KOPT-K1 (cell line): ENCODE data around the gene ZNF653.

Source experiments
- H3K27ac ChIP-seq: fragments of 200-600 bp; sonication (generic); 2 replicates; pipeline ENCODE4 v1.5.1; 2016; ENCODE audit warnings: antibody characterized with exemption, mild to moderate bottlenecking, low read depth, low read length; ENCODE audit not compliant: poor library complexity, severe bottlenecking
- H3K36me3 ChIP-seq: fragments of 200-600 bp; sonication (generic); 2 replicates; pipeline ENCODE4 v1.5.1; 2017; ENCODE audit warnings: antibody characterized with exemption, mild to moderate bottlenecking, low read length, moderate library complexity; ENCODE audit not compliant: insufficient read depth
- H3K9me3 ChIP-seq: fragments of 200-600 bp; sonication (generic); 2 replicates; pipeline ENCODE4 v1.5.1; 2017; ENCODE audit warnings: antibody characterized with exemption, low read length, mild to moderate bottlenecking; ENCODE audit not compliant: insufficient read depth, poor library complexity, severe bottlenecking

The ZNF653 gene

DNA sequence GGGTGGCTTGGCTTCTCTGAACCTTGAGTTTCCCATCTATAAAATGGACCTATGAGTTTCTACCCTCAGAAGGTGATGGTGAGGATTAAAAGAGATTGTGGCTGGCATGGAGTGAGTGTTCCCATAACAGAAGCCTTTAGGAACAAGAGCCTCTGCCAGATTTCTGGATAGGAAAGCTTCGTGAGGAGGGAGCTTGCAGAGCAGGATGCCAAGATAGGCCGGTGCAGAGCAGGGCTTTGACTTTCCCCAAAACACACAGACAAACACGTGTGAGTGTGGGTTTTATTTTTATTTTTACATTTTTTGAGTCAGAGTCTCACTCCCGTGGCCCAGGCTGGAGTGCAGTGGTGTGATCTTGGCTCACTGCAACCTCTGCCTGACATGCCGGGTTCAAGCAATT is 29.3 kb upstream of the ZNF653 start:
- Histone ChIP-seq H3K9me3 (no peaks in the 10 kb centered on the region), H3K36me3 (no peaks in the 10 kb centered on the region), H3K27ac (no peak overlapping the region)

- Histone ChIP-seq H3K9me3 (no peaks in the 10 kb centered on the region), H3K36me3 (no peaks in the 10 kb centered on the region), H3K27ac (no peak overlapping the region)
Observed at GRCh38 chr19:11534538-11534937, 28.9 kb upstream of the ZNF653 start.

- H3K27ac ChIP-seq: no peak overlapping the region
- no peaks in the 10 kb centered on the region for H3K36me3 ChIP-seq
- no peaks in the 10 kb centered on the region for H3K9me3 ChIP-seq
Observed at GRCh38 chr19:11530432-11530831, 24.8 kb upstream of the ZNF653 start.

DNA sequence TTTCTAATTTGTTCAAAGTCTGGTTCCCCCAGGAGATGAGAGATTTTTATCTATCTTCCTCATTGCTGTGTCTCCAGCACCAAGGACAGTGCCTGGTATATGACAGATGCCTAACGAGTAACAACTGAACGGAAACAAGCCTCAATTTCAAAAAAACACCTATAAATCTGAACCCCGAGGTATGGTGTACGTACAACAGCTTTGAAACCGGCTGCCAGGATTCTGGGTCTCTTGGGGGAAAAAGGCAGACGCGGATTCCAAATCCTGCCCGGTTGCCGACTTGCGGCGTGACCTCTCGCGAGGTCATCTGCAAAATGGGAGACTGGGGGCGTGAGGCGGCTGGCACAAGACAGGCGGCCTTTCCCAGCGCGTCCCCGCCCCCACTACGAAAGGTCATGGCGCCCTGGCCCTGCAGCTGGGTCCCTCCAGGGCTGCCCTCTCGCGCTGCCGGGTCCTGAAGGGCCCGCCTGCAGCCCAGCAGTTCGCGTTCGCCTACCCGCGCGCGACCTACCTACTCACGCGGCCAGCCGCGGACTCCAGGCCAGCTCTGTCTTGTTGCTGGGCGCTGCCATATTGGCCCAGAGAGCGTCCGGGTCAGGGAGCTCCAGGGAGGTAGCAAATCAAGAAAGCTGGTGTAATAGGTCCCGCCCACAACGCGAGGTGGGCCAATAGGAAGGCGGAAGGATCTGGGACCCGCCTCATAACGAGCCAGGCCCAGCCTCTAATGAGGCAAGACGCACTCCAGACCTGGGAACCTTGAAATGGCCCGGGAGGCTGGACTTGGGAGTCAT is 23.1 kb upstream of the ZNF653 start, which contains the start of gene ECSIT:
Gene ECSIT, minus strand, starts transcription at position 584 of the 791 bp plus-strand sequence. CDS start 9,964 bp downstream, outside the sequence.
- H3K36me3 ChIP-seq: no peaks in the 10 kb centered on the region
- peak within 1 kb of the TSS; percentile 67 for H3K27ac ChIP-seq
- no peaks in the 10 kb centered on the region for H3K9me3 ChIP-seq

GRCh38 chr19:11519138-11519537 is 13.5 kb upstream of the ZNF653 start:
- Histone ChIP-seq H3K27ac (no peak overlapping the region), H3K36me3 (peaks cover 6% of the 10 kb centered on the region; the same call in 1 of the 2 replicates), H3K9me3 (no peaks in the 10 kb centered on the region)

GRCh38 chr19:11513946-11514345 is 8.3 kb upstream of the ZNF653 start:
- no peak overlapping the region for H3K27ac ChIP-seq
- no peaks in the 10 kb centered on the region for H3K9me3 ChIP-seq
- peaks cover 23% of the 10 kb centered on the region for H3K36me3 ChIP-seq

DNA sequence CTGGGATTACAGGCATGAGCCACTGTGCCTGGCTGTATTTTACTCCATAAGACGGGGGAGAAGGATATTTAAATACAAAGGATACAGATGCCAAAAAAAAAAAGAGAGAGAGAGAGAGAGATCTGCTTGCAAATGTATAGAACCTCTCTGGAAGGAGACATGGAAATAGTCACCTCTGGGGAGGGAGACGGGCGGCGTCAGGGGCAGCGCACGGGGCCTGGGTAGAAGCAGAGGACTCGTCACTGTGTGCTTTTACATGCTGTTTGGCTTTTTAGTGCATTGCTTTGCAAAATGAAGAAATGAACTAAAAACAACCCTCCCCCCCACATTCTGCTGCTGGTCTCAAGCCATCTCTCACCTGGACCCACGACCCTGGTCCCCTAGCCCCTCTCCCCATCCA is 4.8 kb upstream of the ZNF653 start:
- no peaks in the 10 kb centered on the region for H3K9me3 ChIP-seq
- H3K27ac ChIP-seq: no peak overlapping the region
- H3K36me3 ChIP-seq: peaks cover 18% of the 10 kb centered on the region

- Histone ChIP-seq H3K27ac (peak overlapping the region; percentile 82), H3K9me3 (no peaks in the 10 kb centered on the region), H3K36me3 (peaks cover 11% of the 10 kb centered on the region)
Observed at GRCh38 chr19:11507370-11508078, 1.9 kb upstream of the ZNF653 start.

DNA sequence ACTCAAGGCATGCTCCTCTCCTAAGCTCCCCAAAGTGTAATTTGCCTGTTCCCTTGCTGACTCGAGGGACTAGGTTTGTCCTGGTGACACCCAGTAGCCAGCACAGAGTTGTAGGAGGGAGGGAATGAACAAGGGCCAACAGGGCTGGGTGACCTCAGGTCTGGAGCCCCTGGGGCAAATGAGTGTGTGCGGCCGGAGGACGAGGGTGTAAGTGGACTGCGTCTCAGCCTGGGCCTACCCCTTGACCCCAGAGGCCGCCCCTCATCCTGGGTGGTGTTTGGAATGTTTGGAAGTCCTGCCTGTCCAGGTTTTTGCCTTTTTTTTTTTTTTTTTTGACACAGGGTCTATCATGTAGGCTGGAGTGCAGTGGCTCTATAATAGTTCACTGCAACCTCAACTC is 1.3 kb upstream of the ZNF653 start:
- H3K27ac ChIP-seq: peak overlapping the region; percentile 82
- peaks cover 6% of the 10 kb centered on the region for H3K36me3 ChIP-seq
- no peaks in the 10 kb centered on the region for H3K9me3 ChIP-seq

DNA sequence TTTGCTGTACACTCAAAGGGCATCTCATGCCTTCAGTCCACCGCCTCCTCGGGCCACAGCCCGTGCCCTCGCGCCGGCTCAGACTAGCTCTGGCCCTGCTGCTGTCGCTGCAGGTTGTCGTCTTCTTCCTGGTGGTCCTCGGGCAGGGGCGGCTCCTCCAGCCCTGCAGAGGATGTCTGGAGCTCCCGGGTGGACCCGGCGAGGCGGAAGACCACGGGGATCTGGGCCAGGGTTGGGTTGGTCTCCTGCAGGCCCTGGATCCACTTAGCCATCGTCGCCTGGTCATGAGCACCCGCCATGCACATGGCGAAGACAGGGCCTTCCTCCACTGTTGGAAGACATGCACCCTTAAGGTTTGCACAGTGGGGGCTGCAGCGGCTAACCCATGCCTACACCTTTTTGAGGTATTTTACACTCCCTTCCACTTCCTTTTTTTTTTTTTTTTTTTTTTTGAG is 489 bp upstream of the ZNF653 start:
- Histone ChIP-seq H3K9me3 (no peaks in the 10 kb centered on the region), H3K27ac (peak overlapping the region; percentile 82), H3K36me3 (peaks cover 3% of the 10 kb centered on the region)

DNA sequence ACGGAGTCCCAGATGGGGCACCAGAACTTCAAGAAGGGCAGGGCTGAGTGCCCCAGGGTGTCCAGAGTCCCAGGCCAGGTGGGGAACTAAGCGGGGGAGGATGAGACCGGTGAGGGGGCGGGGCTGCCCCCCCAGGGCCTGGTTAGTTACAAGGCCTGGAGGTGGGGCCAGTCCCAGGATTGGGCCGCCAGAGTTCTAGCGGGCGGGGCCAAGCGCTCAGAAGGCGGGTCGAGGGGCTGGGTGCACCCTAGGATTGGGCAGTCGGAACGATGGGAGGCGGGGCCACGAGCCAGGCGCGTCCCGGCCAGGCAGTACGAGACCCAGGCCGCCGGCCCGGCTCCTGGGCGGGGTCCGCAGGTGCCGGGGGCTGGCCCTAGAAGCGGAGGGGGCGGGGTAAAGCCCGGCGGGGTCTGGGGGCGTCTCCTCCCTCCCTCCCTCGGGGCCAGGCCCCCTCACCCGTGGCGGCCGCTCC is 571 bp downstream of the ZNF653 start:
- Histone ChIP-seq H3K36me3 (no peaks in the 10 kb centered on the region), H3K27ac (peak overlapping the region; percentile 82), H3K9me3 (no peaks in the 10 kb centered on the region)

DNA sequence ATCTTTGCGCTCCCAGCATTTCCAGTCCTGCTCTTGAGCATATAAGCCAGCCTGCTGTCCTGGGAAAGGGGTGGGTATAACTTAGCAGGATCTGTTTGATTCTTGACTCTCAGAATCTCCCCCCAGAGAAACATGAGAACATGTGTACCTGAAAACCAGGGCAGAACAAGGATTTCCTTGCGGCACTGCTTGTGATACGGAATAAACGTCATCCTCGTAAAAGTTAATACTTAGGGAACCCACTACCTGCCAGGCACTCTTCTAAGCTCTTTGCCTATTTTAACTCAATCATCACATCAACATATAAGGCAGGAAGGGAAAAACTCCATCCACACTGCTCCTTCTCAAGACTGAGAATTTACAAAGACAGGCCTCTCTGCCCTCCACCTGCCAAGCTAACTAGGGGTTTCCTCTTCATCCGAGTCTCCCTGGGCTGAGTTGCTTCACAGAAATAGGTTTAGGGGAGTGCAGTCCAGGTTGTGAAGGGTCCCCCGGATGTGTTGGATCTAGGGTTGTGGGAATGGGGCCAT is 1.1 kb downstream of the ZNF653 start:
- Histone ChIP-seq H3K27ac (no peak overlapping the region), H3K36me3 (no peaks in the 10 kb centered on the region), H3K9me3 (no peaks in the 10 kb centered on the region)

- peaks cover 17% of the 10 kb centered on the region for H3K36me3 ChIP-seq
- no peak overlapping the region for H3K27ac ChIP-seq
- no peaks in the 10 kb centered on the region for H3K9me3 ChIP-seq
Observed at GRCh38 chr19:11499890-11500420, 5.7 kb downstream of the ZNF653 start.

- no peak overlapping the region for H3K27ac ChIP-seq
- H3K36me3 ChIP-seq: peaks cover 21% of the 10 kb centered on the region
- H3K9me3 ChIP-seq: no peaks in the 10 kb centered on the region
Observed at GRCh38 chr19:11499220-11499726, 6.4 kb downstream of the ZNF653 start.
